ENCODE measurements around the gene ZEB1. TPM values are rescaled to one million over a fixed set of nuclear protein-coding genes. Genes with fewer than 3 reads are reported as not detected.

ZEB1 gene
- total RNA-seq, 1 experiment from 2014 or later, result 0.39 TPM

DNA sequence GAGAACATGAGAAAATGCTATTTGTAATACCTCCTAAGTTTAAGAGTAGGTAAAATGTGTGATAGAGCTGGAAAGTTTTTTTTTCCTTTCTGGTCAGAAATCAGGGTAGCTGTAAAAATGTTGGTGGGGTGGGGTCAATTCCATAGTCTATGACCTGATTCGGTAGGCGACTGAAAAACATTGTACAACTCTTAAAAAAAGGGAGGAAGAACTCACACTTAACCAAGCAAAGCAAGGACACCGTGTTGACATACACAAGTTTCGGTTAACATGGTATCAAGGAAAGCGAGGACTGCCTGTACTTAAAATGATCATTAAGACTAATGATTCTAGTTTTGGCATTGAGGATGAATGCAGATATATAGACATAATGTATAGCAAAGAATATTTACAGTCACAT is 1.8 kb upstream of the ZEB1 start:
- Histone ChIP-seq H3K4me2 (ENCODE audit: insufficient read depth, insufficient read length, low read length) (no peak overlapping the region), H2BK120ac (ENCODE audit: low read depth, low read length, poor library complexity, severe bottlenecking) (no peak overlapping the region), H3K56ac (ENCODE audit: insufficient read length, low read depth, low read length) (no peak overlapping the region), H3K4ac (ENCODE audit: low read depth, low read length) (no peak overlapping the region), H2AFZ (ENCODE audit: low read length) (no peak overlapping the region), H3K23me2 (ENCODE audit: insufficient read length, low read depth, low read length, poor library complexity, severe bottlenecking) (peaks cover 16% of the 10 kb centered on the region), H4K5ac (ENCODE audit: insufficient read length, low read depth, low read length) (no peak overlapping the region), H3T11ph (ENCODE audit: low read length) (no peak overlapping the region), H2AK5ac (ENCODE audit: insufficient read length, low read length) (no peak overlapping the region), H3K9me3 (ENCODE audit: control insufficient read depth, low read depth, low read length) (no peaks in the 10 kb centered on the region), H3K9ac (ENCODE audit: extremely low read depth, insufficient read length, low read length) (no peak overlapping the region), H4K91ac (ENCODE audit: insufficient read length, low read depth, low read length) (no peak overlapping the region), H3K23ac (ENCODE audit: insufficient read length, low read depth, low read length) (no peak overlapping the region), H2BK15ac (ENCODE audit: low read depth, low read length) (no peak overlapping the region), H2BK20ac (ENCODE audit: low read depth, low read length, poor library complexity, severe bottlenecking) (no peak overlapping the region), H2BK12ac (ENCODE audit: insufficient read length, low read depth, low read length) (no peak overlapping the region), H3K18ac (ENCODE audit: insufficient read length, low read depth, low read length) (no peak overlapping the region), H4K20me1 (ENCODE audit: control insufficient read depth, insufficient read depth, insufficient read length) (no peaks in the 10 kb centered on the region), H3K27me3 (ENCODE audit: insufficient read depth, low read length) (peaks cover 18% of the 10 kb centered on the region), H2BK5ac (ENCODE audit: insufficient read length, low read length) (no peak overlapping the region), H3K79me2 (ENCODE audit: insufficient read depth, low read length) (no peaks in the 10 kb centered on the region), H3K27ac (ENCODE audit: insufficient read length, low read depth, low read length) (no peak overlapping the region), H3K4me1 (ENCODE audit: insufficient read depth, low read length) (no peaks in the 10 kb centered on the region), H4K8ac (replicated peaks; ENCODE audit: insufficient read length, low read depth, low read length) (no peak overlapping the region), H3K79me1 (ENCODE audit: insufficient read depth, low read depth, low read length, poor library complexity, severe bottlenecking) (no peaks in the 10 kb centered on the region), H3K14ac (ENCODE audit: insufficient read depth, low read length) (no peak overlapping the region)
- no CpG with 5 or more reads among the region's 5 CpGs for WGBS (ENCODE audit: extremely low coverage, insufficient read length, low lambda C conversion rate)
- DNase-seq, result no peak
- peaks cover 71% of the 10 kb centered on the region for H3K27me3 Mint-ChIP-seq (ENCODE audit: low read depth)
- no peaks in the 10 kb centered on the region; a peak in 1 of 5 replicates for H3K9me3 Mint-ChIP-seq
- H3K4me1 Mint-ChIP-seq, result peaks cover 16 to 19% of the 10 kb centered on the region in 2 experiments
- H3K4me3 Mint-ChIP-seq, result peak overlapping the region; percentile 25 to 58; a peak in 4 of 5 replicates
- H3K36me3 Mint-ChIP-seq (ENCODE audit: insufficient read depth in 1 of 3, low read depth in 3 of 3), result peaks cover 0 to 2% (median 0%) of the 10 kb centered on the region in 3 experiments; a peak in 2 of 7 replicates
- H3K27ac Mint-ChIP-seq, result no peak overlapping the region
- no peak for TF ChIP-seq CTCF (conservative IDR thresholded peaks at IDR 0.05)
